NCI-H128 (cell line): Measurements from ENCODE around the gene TMPRSS4.

Source experiments
- DNase-seq: peaks from one replicate; lab custom pipeline; 2025; ENCODE audit not compliant: unreplicated experiment; lab: John Stamatoyannopoulos, UW

TMPRSS4 gene, protein sequence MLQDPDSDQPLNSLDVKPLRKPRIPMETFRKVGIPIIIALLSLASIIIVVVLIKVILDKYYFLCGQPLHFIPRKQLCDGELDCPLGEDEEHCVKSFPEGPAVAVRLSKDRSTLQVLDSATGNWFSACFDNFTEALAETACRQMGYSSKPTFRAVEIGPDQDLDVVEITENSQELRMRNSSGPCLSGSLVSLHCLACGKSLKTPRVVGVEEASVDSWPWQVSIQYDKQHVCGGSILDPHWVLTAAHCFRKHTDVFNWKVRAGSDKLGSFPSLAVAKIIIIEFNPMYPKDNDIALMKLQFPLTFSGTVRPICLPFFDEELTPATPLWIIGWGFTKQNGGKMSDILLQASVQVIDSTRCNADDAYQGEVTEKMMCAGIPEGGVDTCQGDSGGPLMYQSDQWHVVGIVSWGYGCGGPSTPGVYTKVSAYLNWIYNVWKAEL

DNA sequence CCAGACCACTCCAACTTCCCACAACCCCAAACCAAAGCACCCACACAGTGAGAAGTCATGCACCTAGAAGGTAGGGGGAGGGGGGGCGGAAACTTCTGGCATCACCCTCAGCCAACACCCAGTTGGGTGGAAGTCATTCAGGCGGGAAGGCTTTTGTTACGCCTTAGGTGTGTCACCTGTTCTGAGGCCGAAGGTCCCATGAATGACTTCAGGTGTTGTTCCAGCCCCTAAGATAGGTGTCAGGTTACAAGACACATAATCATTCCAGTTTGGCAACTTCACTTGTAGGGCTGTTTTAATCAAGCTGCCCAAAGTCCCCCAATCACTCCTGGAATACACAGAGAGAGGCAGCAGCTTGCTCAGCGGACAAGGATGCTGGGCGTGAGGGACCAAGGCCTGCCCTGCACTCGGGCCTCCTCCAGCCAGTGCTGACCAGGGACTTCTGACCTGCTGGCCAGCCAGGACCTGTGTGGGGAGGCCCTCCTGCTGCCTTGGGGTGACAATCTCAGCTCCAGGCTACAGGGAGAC is at the start of gene TMPRSS4:
Gene TMPRSS4 (plus strand): TSS at position 325 of the 528 bp plus-strand sequence. CDS start 225 bp downstream, outside the sequence.
- DNase-seq: no peak

DNA sequence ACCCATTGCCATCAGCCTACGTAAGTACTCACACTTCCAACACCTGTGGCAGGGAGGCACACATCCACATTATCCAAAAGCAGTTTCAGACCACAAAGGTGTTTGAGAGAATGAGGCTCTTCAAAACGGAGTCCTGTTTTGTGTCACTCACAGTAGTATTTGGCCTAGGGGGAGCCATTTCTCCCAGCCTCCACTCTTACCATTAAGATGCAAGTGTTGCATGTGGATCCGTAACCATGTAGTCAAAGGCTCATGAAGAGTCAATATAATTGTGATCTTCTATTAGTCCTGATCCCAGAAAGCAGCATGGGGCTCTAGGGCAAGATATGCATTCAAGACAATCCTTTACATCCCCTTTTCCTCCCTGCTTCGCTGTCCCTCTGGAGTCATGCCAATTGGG is 49.2 kb upstream of the TMPRSS4 start:
- DNase-seq: no peak

DNA sequence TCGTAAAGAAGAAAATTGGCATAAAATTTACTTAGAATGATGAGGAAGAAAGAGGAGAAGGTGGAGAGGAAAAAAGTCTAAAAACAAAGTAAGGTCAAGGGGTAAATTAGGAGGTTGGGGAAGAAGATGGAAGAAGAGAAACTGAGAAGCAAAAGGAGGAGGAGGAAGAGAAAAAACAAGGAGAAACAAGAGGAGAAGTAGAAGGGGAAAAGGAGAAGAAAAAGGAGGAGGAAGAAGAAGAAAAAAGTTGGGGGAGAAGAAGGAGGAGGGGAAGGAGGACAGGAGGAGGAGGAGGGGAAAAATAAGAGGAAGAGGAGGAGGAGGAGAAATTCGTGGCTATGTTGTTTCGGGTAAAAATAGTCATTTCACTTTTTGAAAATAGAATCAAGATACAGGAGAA is 48.3 kb upstream of the TMPRSS4 start:
- no peak for DNase-seq

DNA sequence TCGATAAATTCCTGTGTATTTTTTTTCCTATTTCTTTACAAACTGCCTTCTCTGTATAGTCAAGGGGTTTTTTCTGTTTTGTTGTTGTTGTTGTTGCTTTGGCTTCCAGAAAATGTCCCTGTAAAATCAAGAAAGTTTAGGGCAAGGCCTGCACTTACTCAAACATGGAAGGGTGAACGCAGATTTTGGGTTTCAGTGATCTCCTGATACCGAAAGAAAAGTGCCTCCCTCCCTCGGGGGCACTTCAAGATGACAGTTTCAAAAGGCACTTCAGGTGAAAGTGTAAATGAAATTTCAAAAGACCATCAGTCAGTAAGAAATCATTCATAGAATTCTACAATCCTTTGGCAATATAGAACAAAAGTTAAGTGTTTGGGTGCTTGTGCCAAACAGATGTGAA is 43.4 kb upstream of the TMPRSS4 start:
- DNase-seq: no peak

DNA sequence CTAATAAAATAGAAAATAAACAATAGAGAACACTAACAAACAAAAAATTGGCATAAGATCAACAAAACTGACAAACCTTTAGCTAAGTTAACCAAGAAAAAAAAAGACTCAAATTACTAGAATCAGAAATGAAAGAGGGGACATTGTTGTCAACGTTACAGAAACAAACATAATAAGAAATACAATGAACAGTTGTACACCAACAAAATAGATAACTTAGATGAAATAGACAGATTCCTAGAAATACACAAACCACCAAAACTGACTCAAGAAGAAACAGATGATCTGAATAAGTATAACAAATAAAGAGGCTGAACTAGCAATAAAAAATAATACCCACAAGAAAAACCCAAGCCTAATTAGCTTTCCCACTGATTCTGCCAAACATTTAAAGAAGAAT is 34.7 kb upstream of the TMPRSS4 start:
- no peak for DNase-seq

DNA sequence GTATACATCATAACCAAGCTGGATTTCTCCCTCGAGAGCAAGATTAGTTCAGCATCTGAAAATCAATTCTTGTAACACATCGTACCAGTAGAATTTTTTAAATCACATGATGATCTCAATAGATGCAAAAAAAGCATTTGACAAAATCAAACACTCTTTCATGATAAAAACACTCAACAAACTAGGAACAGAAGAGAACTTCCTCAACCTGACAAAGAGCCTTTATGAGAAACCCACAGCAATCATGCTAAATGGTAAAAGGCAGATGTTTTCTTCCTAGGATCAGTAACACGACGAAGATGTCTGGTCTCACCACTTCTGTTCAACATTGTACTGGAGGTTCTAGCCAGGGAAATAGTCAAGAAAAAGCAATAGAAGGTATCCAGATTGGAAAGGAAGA is 34.1 kb upstream of the TMPRSS4 start:
- no peak for DNase-seq

DNA sequence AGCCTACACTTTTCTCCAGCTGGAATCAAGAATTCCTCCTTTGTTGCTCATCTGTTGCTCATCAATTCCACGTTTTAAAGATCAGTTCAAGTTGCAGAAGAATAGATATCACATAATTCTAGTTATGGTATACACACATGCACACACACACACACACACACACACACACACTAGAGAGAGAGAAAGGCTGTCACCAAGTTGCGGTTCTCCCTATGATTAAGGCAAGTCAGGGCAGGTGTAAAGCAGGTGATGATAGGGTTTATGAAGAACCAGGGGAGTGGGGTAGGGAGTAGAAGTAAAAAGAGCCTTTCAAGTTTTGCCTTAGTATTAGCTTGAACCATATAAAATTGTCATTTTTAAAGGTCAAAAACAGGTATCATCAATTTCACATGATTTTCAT is 31.7 kb upstream of the TMPRSS4 start:
- no peak for DNase-seq

DNA sequence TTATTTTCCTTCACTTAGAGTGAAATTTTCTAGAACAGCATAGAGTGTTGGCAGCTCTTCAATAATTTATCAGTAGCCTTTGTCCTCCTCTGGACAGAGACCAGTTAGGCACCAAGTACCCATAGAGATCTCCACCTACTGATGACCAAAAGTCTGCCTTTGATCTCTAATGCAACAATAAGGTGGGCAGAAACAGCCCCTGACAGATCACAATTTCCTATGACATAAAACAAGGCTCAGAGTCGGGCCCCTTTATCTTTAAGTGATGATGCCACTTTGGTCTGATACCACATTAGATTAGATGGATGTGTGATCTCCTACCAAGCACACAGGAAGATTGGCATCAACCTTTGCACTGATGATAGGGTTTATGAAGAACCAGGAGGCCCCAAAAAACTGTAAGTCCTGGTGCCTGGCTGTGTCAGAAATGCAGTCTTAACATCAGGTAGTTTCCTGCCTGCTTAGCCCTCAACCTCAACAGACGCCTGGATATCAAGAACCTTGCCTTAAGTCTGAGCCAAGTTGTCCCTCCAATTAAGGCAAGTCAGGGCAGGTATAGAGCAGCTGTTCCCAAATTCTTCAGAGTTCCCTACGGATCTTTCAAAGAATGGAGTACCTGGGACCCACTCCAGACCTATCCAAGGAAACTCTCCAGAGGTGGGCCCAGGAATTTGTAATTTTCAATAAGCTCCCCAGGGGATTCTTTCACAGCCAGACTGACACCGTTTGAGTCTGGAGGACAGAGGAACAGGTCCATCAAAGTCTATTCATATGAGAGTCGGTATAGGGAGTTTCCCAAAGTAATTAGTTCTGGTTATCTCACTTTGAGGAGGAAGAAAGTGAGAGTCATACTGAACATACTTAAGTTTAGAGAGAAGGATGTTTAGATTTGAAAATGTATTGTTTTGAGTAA is 30.6 kb upstream of the TMPRSS4 start:
- DNase-seq: no peak

DNA sequence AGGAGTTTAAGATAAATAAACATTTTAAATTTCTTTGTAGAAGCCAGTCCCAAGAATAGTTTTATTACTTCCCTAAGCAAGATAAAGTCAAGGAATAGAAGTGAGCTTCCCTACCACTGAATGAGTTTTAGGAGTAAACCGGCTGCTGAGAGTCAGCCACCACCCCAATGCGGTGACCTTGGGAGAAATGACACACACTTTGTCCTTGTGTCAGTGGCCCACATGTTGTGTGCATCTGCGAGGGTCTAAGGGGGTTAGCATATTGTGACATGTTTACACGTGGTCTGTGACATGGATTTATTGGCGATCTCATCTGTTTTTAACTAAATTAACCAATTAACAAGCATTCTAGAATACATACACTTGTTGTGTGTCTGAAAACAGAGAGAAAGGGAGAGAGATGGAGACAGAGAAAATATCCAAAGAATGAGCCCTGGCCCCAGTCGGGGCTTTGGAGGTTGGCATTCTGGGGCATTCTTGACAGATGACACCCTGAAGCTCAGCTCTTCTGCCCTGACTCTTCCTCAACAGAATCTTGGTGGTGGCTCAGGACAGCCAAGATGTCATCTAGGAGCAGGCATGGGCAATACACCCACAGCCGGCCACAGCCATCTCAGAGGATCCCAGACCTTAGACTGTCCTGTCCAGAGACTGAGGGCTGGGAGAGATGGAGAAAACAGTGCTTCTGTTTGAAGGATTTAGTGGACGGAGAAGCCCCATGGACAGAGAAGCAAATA is 29.7 kb upstream of the TMPRSS4 start:
- no peak for DNase-seq

DNA sequence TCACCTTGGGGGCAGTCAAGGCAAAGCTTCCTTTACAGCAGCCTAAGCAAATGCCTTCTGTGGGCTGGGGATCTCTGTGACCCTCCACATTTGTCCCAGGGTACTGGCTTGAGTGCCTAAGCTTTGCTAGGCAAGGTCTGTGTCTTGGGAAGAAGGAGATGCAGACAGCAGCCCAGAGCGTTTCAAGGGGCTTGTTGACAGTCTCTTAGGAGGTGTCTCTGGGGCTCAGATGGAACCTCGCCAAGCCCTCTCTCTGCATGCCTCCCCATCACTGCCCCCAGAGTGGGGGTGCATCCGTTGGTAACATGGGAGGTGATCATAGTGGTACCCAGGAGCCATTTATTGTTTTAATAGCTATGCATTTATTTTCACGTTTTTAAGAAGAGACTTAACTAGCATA is 29.1 kb upstream of the TMPRSS4 start:
- DNase-seq: no peak

DNA sequence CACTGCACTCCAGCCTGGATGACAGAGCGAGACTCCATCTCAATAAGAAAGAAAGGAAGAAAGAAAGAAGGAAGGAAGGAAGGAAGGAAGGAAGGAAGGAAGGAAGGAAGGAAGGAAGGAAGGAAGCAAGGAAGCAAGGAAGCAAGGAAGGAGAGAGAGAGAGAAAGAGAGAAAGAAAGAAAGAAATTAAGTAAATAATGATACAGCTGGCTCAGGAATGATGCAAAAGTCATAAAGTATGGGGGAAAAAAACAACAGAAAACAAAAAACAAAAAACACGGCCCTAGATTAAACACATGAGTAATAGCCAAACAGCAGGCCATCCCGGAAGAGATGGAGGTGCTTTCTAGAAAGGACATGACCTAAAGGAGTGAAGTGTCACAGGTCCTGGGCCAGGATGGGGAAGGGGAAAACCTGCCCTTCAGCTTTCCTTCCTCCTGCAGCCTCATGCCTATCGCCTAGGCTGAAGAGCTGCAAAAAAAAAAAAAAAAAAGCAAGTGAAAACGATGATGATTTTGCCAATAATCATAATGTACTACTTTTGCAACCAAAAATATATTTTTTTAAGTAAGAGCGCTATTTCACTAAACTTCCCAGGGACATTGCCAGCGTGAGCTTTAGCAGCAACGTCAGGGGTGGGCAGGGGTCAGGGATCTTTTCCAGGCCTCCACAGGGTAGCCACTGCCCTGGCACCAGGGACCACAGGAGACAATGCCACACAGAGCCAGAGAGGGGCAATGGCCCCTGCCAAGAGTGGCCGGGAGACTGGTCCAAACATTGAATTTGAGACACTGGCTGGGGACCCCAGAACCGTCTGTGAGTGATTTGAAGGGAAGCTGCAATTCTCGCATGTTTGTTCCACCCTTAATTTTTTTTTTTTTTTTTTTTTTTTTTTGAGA is 28.2 kb upstream of the TMPRSS4 start:
- DNase-seq: no peak

DNA sequence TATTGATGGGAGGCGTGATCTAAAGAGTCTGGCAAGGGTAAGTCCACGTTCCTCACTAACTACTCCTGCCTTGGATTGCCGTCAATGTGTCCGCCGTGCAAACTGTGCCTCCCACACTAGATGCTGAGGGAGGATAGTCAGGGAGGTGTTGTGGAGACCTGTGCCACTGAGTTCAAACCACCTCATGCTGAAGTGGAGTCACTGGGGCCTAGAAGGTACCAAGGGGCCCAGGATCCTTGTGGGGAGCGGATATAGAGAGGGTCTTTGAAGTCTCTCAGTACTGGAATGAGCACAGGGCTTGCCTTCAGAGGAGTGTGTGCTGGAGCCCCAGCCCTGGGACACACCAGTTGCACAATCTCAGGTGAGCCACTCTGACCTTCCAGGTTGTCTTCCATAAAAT is 27.1 kb upstream of the TMPRSS4 start:
- no peak for DNase-seq

DNA sequence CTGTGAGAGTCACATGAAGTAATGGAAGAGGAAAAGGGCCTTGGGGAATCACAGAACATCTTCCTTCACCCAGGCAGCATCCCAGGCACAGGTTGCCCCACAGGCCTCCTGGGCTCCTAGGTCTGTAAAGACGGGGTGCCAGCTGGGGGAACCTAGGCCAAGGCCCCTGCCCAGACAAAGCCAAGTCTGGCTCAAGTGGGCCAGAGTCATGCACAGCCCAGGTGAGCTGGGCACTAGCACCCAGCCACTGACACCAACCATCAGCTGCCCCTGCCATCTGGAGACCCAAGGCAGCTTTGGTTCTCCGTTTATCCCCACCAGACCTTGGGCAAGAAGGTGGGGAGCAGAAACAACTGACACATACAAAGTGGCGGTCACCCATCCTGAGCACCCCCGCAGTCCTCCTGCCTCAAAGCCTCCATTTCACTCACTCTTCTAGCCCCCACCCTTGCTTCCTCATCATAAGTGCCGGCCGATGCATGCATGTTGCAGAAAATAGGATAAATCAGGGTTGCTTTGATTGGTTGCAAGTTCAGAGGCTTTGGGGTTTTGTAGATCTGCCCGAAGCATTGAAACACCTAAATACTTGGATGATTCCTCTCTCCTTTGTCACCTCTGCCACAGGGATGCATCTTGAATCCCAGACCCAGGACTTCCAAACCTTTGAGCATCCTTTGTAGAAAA is 26.5 kb upstream of the TMPRSS4 start:
- DNase-seq: no peak

DNA sequence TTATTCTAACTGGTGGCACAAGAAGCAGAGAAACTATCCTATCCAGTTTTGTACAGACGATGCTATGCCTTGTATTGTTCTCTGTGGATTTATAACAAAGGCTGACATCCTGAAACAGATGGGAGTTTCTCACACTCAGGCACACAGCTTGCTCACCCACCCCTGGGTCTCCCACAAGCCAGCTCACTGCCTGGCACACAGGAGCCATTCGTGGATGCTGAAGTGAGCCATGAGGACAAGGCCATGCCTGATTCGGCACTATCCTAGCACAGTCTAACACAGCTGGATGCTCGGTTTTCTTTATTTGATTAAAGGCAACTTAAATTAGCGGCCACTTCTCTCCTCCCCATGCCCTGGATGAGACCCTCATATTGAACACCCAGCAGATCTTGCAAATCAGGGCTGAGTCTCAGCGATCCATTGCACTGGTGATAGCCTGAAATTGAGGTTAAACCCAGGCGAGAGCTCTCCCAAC is 25.7 kb upstream of the TMPRSS4 start:
- no peak for DNase-seq

DNA sequence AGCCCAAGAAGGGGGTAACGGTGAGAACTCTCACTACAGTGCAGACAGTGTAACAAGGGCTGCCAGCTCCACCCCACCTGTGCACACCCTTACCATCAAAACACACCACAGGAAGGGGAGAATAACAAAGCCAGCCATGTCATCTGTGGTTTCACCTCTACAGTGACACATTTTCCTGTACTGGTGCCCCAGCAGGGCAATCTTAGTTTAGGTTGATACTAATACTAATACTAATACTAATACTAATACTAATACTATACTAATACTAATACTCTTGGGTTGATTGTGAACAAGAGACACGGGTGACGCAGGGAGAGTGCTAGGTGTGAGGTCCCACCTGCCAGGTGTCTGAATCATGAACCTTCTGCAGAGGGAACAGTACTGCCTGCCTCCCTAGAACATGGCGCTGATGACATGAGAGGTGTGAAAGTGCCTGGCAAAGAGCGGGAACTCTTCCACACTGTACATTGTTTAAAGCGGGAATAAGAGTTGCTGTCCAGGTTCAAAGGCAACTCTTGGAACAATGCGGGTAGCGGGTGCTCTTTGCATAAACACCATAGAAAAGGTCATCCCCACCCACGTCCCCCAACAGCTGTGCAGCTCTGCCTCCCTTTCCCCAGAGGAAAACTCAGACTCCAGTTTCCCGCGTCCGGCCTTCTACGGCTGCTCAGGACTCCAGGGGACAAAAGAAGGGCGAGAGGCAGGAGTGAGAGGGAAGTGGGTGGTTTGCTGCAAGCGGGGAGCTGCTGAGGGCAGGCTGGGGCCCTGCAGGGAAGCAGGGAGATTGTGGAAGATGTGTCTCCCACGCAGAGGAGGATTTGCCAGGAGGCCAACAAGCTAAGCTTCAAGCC is 25.0 kb upstream of the TMPRSS4 start:
- DNase-seq: no peak

DNA sequence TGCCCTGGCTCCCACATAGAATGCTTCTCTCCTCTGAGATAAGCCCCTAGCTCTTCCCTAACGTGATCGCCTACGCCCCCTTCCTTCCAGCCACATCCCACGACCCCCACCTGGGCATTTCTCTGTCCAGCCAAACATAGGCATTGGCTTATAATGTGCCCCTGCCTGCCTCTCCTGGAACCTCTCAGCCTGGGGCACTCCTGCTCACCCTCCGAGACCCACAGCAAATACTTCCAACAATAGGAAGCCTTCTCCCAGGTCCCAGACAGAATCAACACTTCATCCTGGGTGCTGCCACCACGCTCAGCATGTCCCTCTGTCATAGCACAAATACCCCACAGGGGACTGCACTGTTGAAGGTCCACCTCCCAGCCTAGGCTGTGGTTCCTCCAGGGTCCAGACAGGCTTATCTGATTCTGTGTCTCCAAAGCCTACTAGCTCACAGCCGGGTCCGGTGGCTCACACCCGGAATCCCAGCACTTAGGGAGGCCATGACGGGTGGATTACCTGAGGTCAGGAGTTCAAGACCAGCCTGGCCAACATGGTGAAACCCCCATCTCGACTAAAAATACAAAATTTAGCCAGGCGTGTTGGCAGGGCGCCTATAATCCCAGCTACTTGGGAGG is 24.2 kb upstream of the TMPRSS4 start:
- no peak for DNase-seq

DNA sequence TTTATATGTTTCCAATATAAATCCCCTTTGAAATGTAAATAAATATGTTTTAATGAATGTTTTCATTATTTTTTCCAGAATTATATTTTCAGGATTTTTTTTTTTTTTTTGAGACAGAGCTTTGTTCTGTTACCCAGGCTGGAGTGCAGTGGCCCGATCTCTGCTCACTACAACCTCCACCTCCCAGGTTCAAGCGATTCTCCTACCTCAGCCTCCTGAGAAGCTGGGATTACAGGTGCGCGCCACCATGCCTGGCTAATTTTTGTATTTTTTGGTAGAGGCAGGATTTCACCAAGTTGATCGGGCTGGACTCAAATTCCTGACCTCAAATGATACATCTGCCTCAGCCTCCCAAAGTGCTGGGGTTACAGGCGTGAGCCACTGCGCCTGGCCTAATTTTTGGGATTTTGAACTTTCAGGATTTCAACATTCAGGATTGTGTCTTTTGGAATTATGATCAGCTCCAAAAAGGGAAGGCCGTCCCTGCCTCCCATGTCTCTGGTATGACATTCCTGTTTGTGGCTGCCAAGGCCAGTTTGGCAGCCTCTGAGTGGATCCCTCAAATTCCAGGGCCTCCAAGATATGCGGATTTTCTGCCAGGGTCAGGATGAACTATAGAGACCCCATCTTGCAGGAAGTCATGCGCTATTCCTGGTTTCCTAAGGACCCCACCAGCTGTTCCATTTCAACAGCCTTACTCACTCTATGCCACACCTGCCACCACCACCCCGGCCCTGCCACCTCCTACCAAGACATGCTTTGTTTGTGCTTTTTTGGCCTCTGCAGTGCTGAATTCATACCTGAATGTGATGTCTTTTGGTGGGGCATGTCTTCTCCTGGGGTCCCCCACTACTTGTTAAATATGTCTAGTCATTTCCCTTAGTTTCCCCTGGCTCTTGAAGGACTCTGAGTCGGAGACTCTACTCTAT is 21.9 kb upstream of the TMPRSS4 start:
- no peak for DNase-seq
